8988T (cell line): ENCODE measurements around the gene DOK6.
"Not testable (repeated sequence)": the region's sequence is repeated elsewhere in the genome, so short reads cannot be mapped to it uniquely, and the experiment has no call there.

Experiments
- DNase-seq: peaks from one replicate; pipeline ENCODE4 v3.0.0; 2011

Gene DOK6

DNA sequence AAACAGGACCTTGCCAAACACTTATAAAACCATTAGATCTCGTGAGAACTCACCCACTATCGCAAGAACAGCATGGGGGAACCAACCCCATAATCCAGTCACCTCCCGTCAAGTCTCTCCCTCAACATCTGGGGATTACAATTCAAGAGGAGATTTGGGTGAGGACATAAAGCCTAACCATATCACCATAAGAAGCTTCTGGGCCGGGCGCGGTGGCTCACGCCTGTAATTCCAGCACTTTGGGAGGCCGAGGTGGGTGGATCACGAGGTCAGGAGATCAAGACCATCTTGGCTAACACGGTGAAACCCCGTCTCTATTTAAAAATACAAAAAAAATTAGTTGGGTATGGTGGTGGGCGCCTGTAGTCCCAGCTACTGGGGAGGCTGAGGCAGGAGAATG lies 434.3 kb downstream of the DOK6 start:
- not testable (repeated sequence) for DNase-seq

DNA sequence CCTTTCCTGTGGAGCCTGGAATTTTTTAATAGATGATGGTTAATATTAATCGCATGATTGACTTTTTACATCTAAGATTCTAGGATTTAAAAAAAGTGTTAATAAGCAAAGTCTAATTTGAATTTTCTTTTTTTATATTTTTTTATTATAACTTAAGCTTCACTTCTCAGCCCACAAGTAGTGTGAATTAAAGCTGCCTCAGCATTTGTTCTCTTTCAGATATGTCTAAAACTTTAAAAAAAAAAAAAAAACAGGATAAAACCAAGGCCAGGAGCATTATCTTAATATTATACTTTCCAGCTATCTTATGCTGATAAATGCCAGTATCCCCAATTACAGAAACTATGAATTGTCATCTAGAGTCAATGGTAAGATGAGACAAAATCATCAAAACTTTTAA lies 437.3 kb downstream of the DOK6 start:
- no peak for DNase-seq

DNA sequence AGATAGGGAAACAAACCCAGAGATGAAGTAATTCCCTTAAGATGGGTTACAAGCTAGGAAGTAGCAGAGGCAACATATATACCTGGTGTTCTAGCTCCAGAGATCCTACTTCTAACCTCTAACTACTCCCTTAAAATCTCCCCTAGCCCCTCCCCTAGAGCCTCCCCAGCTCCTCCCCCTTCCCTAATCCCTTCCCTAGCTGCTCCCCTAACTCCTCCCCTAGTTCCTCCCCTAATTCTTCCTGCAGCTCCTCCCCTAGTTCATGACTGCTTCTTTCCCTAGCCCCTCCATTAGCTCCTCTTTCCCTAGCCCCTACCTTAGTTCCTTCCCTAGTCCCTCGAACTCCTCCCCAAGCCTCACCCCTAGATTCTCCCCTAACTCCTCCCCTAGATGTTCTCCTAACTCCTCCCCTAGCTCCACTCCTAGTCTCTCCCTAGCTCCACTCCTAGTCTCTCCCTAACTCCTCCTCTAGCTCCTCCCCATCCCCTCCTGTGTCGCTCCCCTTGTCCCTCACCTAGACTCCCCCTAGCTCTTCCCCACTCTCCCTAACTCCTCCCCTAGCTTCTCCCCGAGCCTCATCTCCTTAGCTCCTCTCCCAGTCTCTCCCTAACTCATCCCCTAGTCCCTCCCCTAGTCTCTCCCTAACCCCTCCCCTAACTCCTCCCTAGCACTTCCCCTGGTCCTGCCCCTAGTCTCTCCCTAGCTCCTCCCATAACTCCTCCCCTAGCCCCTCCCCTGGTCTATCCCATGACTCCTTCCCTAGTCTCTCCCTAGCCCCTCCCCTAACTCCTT lies 438.1 kb downstream of the DOK6 start:
- DNase-seq, result no peak

DNA sequence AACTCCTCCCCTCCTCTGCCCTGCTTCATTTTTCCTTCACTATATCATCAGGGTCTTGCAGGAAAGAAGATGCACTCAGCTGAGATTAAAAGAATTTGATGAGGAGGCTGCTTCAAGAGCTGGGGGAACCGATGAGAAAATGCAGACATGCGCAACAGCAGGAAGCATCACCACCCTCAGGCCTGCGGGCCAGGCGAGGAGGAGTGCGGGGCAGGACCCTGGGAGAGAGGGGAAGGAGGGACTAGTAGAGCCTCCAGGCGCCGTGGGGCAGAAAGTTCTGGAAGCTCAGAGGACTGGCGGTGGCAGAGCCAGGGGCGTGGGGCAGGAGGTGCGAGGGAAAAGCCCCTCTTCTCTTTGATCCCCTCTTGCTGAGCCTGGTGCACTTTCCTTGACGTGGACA lies 438.8 kb downstream of the DOK6 start:
- no peak for DNase-seq

DNA sequence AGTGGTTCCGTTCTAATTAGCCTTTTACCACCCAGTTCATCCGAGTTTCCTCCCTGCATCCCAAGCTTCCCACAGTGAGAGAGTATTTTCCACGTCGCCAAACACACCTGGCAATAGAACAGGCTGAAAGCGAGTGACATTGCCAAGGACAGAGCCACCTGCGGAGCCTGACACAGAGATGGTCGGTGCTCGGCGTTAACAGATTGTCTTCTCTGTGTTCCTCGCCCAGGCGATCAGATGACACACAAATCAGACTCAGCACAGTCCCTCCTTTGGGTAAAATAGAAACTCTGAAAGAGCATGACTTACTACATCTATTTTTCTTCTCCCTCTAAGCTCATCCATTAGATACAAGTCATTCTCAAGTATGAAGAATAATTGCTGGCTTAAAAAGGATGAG lies 439.3 kb downstream of the DOK6 start:
- DNase-seq, result no peak

DNA sequence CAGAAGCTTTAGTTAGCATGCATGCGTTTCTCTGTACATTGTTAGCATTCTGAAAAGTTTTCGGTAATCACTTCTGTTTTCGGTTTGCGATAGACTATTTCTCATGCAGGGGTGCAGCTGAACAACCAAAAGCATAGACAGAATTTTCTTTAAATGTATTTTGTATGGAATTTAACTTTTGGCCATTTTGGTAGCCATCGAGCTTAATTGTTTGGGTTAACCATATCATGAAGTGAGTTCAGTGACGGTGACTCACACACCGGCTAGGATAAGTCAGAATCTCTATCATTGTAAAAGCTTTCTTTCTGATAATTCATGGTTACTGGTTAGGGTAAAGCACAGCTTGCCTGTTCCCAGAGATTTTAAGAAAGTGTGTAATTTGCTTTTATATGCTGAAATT lies 439.8 kb downstream of the DOK6 start:
- no peak for DNase-seq

DNA sequence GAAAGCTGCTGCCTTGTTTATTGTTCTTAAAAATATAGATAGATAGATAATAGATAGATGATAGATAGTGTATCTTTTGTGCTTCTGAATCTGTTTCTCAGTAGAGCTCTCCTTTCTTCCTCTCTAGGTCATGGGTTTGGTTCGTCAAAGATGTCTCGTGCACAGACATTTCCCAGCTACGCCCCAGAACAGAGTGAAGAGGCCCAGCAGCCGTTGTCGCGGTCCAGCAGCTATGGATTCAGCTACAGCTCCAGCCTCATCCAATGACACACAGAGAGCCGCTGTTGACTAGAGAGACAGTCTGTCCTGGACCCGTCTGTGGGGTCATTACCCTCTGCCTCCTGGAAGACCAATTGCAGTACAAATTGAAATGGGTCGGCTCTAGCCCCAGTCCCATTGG lies 440.4 kb downstream of the DOK6 start:
- no peak for DNase-seq

DNA sequence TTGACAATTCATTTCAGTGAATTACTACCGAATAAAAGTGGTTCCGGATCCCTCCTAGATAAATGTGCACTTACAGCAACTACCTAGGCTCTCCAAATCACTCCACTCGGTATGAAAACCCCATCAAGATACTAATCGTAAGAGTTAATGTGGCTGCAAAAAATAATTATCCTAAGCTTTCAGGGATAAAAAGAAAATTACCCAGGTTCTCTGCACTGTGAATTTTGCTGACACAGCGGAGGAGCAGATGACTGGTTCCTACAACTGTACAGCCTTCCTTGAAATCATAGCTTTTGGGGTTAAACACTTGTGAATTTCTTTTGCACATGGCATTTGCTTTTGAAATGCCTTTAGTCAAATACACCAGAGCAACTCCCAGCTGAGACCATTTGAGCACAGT lies 442.3 kb downstream of the DOK6 start:
- DNase-seq, result no peak

DNA sequence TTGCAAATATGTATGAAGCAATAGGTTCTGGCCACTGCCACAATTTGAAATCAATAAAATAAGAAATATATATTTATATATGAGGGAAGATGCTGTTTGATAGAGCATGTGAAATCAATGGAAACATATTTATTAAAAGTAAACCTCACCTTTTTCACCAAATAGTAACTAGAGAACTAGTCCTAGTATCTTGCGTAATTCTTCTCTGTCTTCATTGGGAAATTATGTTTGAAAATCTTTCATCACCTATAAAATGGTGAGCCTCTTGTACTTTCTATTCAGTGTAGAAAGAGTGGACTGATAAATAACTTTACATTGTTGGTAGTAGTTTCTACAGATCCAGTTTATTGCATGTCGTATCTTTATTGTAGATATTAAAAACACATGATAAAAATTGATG lies 444.0 kb downstream of the DOK6 start:
- no peak for DNase-seq

DNA sequence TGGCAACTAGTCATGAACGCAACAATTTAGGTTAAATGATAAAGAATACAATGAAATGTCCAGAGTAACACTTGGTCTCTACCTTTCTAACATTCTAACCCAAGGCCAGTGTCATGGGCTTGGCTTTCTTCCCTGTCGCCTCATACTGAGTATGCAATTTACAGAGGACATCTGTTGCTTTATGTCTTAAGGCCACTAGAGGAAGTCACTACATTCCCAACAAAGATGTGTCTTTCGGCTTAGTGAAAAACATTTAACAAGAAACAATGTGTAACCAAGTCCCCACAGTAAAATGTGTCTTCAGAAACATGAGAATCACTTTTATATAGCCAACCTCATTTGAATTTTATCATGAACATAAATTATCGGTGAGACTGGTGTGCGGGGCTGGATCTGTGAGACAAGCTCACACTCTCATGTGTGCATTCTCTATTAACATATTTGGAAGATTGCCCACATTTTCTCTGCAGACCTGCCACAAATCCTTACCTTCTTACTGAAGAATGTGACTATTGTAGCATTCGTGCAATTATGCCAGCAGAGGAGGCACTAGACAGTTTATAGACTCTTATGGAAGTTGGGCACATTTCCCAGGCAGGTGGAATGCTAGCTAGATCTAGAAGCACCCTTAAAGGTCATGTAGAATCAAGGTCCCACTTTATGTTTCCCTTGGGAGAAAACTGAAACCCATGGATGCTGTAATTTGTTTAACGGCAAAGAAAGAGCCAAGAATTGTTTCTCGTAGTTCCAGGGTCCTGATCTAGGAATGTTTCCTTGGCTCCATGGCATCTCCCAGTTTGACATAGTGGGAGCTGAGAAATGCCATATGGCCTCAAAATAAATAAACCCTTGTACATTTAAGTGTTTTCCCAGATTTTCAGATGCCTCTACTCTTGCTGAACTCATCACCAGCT lies 445.2 kb downstream of the DOK6 start:
- no peak for DNase-seq

DNA sequence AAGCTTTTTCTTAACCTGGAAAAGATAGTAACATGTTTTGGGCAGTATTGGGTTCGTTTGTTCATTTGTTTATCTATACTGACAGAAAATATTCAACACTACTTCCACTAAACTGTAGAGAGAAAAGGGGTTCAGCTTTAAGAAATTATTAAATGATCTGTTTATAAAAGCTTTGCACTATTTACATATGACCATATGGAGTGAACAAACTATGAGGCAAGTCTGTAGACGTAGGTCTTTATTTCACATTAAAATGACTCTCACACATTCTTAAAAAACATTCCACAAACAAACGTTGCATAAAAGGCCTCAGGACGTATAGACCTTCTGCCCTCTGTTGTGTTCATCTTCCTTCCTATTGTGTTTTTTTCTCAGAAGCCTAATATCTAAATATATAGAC lies 452.4 kb downstream of the DOK6 start:
- DNase-seq, result no peak

DNA sequence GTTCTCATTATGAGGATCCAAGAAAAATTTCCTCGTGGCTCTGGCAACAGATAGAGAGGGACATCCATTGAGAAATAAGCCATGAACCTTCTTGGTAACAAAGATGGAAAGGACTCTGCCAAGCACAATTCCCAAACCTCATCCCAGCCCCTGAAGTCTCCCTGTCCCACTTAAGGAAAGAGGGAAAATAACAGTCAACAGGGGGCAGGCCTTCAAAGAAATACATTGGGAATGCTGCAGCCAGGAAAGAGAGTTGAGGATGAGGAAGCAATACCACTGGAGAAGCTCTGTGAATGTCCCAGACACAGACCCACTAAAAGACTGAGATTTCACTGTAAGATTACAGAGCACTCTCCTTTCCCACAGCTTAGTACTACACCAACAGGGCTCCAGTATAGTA lies 453.8 kb downstream of the DOK6 start:
- DNase-seq, result no peak

DNA sequence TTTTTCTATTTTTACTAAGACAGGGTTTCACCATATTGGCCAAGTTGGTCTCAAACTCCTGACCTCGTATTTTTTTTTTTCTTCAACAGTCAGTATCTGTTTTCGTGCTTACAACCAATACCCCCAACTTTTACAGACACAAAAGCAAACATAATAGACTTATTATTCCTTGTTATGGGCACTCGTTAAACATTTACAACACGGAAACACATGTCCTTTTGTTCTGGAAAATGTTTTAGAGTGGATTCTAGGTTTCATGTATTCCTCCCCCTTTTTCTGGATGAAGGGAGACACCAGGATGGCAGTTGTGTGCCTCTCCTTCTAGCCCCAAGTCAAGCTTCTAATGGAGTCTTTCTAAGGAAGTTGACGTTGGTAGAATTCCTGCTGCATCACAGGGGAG lies 458.2 kb downstream of the DOK6 start:
- DNase-seq, result no peak

DNA sequence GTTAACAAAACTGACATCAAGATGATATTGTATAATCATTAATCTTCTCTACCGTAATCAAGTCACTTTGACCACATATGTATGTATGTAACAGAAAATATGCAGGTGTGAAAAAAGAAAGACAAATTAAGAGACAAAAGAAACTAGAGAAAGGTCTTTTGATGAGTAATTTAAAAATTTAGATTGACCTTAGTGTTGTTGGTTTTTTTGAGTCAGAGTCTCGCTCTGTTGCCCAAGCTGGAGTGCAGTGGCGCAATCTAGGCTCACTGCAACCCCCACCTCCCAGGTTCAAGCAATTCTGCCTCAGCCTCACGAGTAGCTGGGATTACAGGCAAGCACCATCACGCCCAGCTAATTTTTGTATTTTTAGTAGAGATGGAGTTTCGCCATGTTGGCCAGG lies 464.1 kb downstream of the DOK6 start:
- DNase-seq, result not testable (repeated sequence)

DNA sequence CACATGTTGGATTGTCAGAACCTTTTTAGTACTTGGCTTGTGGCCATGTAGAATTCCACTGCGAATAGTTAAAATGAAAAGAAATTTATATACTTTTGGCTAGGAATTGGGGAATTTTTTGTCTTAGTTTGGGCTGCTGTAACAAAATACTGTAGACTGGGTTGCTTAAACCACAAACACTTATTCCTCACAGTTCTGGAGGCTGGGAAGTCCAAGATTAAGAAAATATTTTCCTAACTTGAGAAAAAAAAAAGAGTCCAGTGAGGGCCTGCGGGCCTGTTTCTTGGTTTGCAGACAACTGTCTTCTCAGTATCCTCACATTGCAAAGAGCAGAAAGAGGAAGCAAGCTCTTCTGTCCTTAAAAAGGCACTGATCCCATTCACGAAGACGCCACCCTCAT lies 465.1 kb downstream of the DOK6 start:
- no peak for DNase-seq

DNA sequence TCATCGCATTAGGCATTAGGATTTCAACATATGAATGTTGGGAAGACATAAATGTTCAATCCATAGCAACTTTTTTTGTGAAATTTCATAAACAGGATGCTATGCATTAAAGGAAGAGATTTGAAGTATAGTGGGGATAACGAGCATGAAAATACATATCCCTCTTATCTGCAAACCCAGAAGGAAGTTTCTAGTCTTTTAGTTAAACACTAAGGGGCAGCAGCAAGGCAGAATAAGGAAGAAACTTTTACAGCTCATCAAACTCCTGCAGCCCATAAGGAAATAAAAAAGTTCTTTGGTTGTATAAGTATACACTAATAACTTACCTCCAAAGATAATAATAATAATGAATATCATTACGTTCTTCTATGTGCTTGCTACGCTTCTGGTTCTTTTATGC lies 465.5 kb downstream of the DOK6 start:
- no peak for DNase-seq

DNA sequence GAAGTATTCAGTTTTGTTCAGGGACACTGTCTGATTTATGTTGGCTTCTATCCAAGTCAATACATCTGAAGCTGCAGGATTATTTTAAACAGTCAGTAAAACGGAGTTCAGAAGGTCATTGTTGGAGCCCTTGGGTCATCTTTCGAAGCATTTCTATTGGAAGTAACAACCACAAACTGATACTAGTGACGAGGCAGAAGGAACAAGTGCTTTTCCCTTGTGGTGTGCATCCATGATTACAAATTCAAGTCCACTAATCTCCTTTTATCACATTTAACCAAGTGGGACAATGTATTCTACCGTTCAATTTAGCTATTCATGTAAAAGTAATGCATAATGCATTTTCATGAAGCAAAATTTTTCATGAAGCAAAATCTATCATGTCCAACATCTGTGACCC lies 470.0 kb downstream of the DOK6 start:
- no peak for DNase-seq

DNA sequence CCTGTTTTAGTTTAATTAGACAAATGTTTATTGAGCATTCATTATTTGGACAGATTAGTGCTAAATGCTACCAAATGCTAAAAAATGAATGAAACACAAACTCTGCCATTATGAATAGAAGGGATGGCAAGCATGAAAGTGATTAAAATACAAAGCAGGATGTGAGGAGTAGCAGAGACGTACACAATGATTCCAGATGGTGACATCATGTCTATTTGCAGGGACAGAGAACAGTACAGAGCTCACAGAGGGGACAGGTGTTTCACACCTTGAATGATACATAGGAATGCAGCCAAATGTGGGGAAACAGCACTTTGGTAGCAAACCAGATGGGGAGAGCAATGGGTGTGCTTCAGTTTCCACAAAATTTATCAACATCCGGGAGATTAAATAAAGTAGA lies 470.7 kb downstream of the DOK6 start:
- no peak for DNase-seq

DNA sequence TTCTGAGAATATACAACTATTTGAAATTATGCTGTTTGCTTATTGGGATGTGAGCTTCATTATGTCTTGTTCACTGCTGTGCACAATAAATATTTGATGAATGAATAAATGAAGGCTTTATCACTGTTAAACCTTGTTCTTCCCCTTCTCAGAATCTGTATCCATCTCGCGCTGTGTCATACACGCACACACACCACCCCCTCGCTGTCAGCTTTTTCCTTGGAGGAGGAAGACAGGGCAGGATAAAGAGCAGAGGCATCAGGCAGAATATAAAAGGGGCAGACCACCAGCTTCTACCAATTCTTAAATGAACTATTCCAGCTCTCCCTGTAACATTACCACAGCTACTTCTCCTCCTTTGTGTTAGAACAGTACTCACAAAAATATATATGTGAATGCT lies 472.0 kb downstream of the DOK6 start:
- no peak for DNase-seq

DNA sequence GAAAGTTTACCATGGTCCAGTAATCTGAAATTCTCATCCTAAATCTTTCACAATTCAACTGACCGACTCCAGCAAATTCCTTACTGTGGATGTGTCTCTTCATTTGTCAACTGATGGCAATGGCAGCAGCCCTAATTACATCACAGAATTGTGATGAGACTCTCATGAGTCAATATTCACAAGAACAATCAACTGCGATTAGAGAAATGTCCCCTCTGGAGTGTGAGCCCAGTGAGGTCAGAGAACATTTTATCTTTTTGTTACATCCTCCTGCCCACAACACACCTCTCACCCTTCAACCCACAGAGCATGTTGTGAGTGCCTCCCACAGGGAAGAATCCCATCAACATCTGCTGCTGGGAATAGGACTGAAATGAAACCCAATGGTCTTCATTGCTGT lies 473.4 kb downstream of the DOK6 start:
- DNase-seq, result no peak

DNA sequence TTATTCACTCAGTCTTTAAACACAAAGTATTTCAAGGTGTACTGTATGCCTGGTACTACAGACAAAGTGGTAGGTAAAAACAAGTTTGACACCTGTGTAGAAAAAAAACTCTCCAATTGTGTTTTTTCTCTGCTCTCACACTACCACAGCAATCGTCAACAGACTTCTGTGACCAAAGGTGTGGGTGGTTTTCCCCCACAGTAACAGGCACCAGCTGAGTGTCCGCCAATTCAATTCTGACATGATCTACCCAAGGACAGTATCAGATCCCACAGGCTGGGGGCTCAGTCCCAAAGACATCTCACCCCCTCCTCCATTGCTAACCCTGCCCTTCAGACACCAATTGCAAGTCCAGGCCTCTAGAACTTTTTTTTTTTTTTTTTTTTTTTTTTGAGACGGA lies 475.8 kb downstream of the DOK6 start:
- no peak for DNase-seq

DNA sequence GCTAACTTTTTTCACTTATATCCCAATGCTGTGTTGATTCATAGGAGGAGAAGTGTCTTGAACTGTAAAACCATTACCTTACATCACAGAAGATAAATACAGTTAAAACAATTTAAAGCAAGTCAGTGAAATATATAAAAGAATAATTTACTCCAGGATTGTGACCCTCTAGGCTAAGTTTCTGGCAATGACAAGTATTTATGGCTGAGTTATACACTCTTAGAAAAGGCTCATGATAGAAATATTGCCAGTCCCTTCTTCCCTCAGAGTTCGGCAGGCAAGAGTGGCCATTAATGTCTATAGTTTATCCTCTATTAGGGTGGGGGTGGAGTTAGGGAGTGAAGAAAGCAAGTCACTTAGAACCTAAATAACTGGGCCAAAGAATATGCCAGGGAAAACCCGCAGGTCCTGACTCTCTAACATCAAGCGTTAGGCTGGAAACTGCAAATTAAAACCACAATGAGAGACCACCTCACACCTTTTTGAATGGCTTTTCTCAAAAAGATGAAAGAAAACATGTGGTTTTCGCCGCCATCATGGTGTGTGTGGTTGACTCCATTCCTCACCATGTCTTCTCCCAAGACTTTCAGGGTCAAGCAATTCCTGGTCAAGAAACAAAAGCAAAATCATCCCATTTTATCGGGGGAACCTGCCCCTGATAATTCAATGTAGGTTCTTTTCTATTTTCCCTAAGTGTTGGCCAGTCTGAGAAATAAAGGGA lies 477.7 kb downstream of the DOK6 start:
- DNase-seq, result no peak

DNA sequence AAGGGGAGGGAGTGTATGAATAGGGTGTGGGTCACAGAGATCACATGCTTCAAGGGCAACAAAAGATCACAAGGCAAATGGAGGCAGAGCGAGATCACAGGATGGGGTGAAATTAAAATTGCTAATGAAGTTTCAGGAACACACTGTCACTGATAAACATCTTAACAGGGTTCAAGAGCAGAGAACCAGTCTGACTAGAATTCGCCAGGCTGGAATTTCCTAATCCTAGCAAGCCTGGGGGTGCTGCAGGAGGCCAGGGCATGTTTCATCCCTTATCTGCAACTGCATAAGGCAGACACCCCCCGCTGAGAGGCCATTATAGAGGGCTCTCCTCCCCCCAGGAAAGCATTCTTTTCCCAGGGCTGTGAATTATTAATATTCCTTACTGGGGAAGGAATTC lies 478.4 kb downstream of the DOK6 start:
- DNase-seq, result not testable (repeated sequence)

DNA sequence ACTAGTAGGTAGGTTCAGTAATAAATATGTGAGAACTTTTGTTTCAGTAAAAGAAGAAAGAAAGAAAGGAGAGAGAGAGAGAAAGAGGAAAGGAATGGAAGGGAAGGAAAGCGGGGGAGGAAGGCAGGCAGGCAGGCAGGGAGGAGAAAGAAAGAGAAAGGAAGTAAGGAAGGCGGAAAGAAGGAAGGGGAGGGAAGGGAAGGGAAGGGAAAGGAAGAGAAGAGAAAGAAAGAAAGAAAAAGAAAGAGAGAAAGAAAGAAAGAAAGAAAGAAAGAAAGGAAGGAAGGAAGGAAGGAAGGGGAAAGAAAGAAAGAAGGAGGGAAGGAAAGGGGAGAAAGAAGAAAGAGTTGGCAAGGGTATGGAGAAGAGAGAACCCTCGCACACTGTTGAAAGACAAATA lies 479.4 kb downstream of the DOK6 start:
- DNase-seq, result no peak
